Measurements from ENCODE around the gene CTBP2. TPM values are rescaled to one million over a fixed set of nuclear protein-coding genes. Genes with fewer than 3 reads are reported as not detected.

CTBP2 gene
- total RNA-seq, 4 donors from 2014 or later: 92.4 to 136 (median 125) TPM

DNA sequence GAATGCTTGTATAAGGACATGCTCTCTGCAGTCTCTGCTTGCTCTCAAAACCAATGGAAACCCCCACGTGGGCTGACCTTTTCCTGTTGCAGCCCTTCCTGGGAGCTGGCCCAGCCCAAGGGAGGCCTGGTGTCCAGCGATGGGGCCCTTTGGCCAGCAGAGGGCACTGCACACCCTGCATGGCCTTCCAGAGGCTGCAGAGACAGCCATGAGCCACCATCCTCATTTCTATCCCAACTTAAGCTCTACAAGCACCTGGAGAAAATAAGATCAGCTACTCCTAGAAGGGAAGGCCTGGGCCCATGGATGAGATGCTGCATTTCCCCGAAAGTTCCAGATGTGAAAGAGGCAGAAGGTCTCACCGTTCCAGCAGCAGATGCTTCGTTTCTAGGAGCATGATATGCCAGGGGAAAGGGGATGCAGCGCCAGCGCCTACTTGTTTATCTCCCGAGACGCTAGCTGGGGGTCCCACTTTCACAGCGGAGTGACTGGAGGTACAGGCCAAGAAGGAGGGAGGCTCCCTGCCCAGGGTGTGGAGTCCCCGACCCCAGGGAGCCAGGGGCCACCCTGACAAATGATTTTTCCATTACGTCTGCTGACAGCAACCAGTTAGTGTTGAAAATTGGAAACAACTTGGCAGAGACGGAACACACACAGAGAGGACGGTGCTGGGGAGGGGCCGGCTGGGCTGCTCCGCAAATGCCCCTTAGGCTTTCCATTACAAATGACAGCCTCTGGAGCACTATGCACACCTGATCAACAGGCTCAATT lies 112.1 kb downstream of the CTBP2 start:
- H3K27me3 ChIP-seq: no peaks in the 10 kb centered on the region
- peak; percentile 89 to 90 for DNase-seq
- 54 to 62% methylated on average over 9 to 16 of the region's 16 CpGs for WGBS, 2 donors
- TF ChIP-seq, protein P1, sequence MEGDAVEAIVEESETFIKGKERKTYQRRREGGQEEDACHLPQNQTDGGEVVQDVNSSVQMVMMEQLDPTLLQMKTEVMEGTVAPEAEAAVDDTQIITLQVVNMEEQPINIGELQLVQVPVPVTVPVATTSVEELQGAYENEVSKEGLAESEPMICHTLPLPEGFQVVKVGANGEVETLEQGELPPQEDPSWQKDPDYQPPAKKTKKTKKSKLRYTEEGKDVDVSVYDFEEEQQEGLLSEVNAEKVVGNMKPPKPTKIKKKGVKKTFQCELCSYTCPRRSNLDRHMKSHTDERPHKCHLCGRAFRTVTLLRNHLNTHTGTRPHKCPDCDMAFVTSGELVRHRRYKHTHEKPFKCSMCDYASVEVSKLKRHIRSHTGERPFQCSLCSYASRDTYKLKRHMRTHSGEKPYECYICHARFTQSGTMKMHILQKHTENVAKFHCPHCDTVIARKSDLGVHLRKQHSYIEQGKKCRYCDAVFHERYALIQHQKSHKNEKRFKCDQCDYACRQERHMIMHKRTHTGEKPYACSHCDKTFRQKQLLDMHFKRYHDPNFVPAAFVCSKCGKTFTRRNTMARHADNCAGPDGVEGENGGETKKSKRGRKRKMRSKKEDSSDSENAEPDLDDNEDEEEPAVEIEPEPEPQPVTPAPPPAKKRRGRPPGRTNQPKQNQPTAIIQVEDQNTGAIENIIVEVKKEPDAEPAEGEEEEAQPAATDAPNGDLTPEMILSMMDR (IDR thresholded peaks at IDR 0.05): peak; percentile 84 to 95 (median 94)
- no peak for TF ChIP-seq POLR2A (IDR thresholded peaks at IDR 0.05)
- no peaks in the 10 kb centered on the region for H3K36me3 ChIP-seq
- H3K27ac ChIP-seq: peak overlapping the region; percentile 30 to 64 (median 40)
- H3K4me3 ChIP-seq (replicated peaks in 1 of 3): no peak overlapping the region
- H3K4me1 ChIP-seq: peaks cover 59 to 72% of the 10 kb centered on the region in 2 donors
- intact Hi-C loops (cut with DNase I): loop anchor here (10.0 kb wide), 1 partner anchor 297 kb away; no protein-coding TSS in a partner anchor
- no peaks in the 10 kb centered on the region for H3K9me3 ChIP-seq

GRCh38 chr10:125043841-125044658 lies 116.3 kb downstream of the CTBP2 start:
- Histone ChIP-seq H3K36me3 (no peaks in the 10 kb centered on the region), H3K4me3 (replicated peaks in 1 of 3) (no peak overlapping the region), H3K27ac (peak overlapping the region in 2 of 3 donors; percentile 43 to 44), H3K9me3 (no peaks in the 10 kb centered on the region), H3K4me1 (peaks cover 60 to 64% of the 10 kb centered on the region in 2 donors), H3K27me3 (no peaks in the 10 kb centered on the region)
- intact Hi-C loops (cut with DNase I): loop anchor here (10.0 kb wide), 1 partner anchor 301 kb away; no protein-coding TSS in a partner anchor
- TF ChIP-seq POLR2A (IDR thresholded peaks at IDR 0.05): no peak
- TF ChIP-seq, protein P1 (IDR thresholded peaks at IDR 0.05): no peak
- WGBS, 2 donors: 66 to 74% methylated on average over 9 to 11 of the region's 17 CpGs
- peak in 1 of 2 donors; percentile 23 for DNase-seq

DNA sequence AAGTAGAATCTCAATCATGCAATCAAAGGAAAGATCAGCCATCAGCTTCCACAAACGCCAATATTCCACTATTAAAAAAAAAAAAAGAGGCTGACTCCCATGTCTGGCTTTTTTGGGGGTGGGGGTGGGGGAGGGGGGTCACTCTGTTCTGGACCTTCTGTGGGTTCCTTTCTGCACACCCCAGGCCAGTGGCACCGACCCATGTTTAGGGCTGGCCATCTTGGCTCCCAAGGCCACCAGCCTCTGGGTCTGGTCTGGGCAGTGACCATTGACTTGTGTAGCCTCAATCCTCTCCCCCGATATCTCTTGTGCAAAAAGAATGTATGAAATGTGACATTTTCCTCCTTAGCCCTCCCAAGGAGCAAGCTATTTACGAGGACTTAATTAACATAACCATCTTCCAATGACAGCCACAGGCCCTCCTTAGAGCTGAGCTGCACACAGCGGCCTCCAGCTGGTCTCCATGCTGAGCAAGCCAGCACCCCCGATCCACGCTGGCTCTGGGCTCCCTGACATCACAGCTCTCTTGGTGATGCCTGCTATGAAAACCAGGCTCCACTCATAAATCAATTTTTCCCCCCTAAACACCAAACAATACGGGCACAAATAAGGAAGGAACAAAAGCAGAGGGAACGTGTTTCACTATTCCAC lies 118.4 kb downstream of the CTBP2 start:
- H3K9me3 ChIP-seq: no peaks in the 10 kb centered on the region
- no peaks in the 10 kb centered on the region for H3K27me3 ChIP-seq
- H3K36me3 ChIP-seq: no peaks in the 10 kb centered on the region
- no peak for TF ChIP-seq POLR2A (IDR thresholded peaks at IDR 0.05)
- TF ChIP-seq, protein P1 (IDR thresholded peaks at IDR 0.05): no peak
- whole genome bisulfite sequencing, 2 donors: 91 to 95% methylated on average over 9 of the region's 9 CpGs
- no peak for DNase-seq
- no peak overlapping the region for H3K4me3 ChIP-seq (replicated peaks in 1 of 3)
- intact Hi-C loops (cut with DNase I): loop anchor here (10.0 kb wide), 1 partner anchor 303 kb away; no protein-coding TSS in a partner anchor
- no peak overlapping the region for H3K27ac ChIP-seq
- peaks cover 59 to 66% of the 10 kb centered on the region in 2 donors for H3K4me1 ChIP-seq

DNA sequence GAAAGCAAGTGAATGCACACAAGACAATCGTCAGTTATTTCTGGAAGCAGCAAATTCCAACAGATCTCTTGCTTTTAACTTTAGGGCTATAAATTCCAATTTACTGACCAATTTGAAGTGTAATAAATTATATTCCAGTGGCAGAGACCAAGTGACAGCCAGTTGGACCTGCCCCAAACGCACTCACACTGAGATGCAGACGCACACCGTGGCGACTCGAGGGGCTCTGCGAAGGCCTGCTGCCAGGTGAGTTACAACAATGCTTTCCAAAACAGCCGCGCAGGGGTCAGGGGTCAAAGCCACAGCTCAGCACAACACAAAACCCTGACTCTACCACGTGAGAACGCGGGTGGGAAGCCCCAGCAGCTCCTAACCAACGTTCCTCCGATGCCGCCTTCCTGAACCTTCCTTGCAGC lies 121.0 kb downstream of the CTBP2 start:
- Histone ChIP-seq H3K36me3 (no peaks in the 10 kb centered on the region), H3K27ac (peak overlapping the region in 2 of 3 donors; percentile 2 to 14), H3K4me1 (peaks cover 60 to 69% of the 10 kb centered on the region in 2 donors), H3K27me3 (no peaks in the 10 kb centered on the region), H3K9me3 (no peaks in the 10 kb centered on the region), H3K4me3 (replicated peaks in 1 of 3) (no peak overlapping the region)
- intact Hi-C loops (cut with DNase I): no loop called here
- WGBS, 2 donors: 43 to 46% methylated on average over 14 to 15 of the region's 15 CpGs
- no peak for TF ChIP-seq POLR2A (IDR thresholded peaks at IDR 0.05)
- TF ChIP-seq, protein P1 (IDR thresholded peaks at IDR 0.05): no peak
- DNase-seq: peak; percentile 71 to 79

Data from thyroid gland (tissue), 4 donors.